Urothelium cell line (cell line): ENCODE data around the gene NPAS3.
A peak's percentile ranks its signal among the peaks of the same experiment; 100 is the strongest.

ENCODE experiments used
- DNase-seq: peaks from one replicate; pipeline ENCODE4 v3.0.0; 2011; ENCODE audit warnings: low spot score, mixed read lengths
- FAIRE-seq: peaks from 2 replicates; lab custom pipeline; 2011; peaks lifted over from hg19 to GRCh38; lab: Jason Lieb, UNC

The NPAS3 gene

GRCh38 chr14:33836203-33836899, 897.7 kb downstream of the NPAS3 start:
- no peak for FAIRE-seq
- DNase-seq = no peak

GRCh38 chr14:33836900-33837577, 898.4 kb downstream of the NPAS3 start:
- FAIRE-seq = no peak
- DNase-seq = no peak

GRCh38 chr14:33837943-33838683, 899.4 kb downstream of the NPAS3 start:
- FAIRE-seq = no peak
- DNase-seq = no peak

GRCh38 chr14:33839193-33840076, 900.8 kb downstream of the NPAS3 start:
- DNase-seq = peak; percentile 67

GRCh38 chr14:33840797-33841196, 902.1 kb downstream of the NPAS3 start:
- peak; percentile 61 for FAIRE-seq
- no peak for DNase-seq

More at GRCh38 chr14:33839193-33840076, 900.8 kb downstream of the NPAS3 start:
- FAIRE-seq = no peak

- no peak for FAIRE-seq
- DNase-seq = peak; percentile 53
Observed at GRCh38 chr14:33842299-33842698, 903.6 kb downstream of the NPAS3 start.

GRCh38 chr14:33844118-33844517, 905.4 kb downstream of the NPAS3 start:
- FAIRE-seq (no peak), DNase-seq (no peak)

- no peak for FAIRE-seq
Observed at GRCh38 chr14:33846100-33846824, 907.6 kb downstream of the NPAS3 start.

GRCh38 chr14:33847066-33847465, 908.4 kb downstream of the NPAS3 start:
- FAIRE-seq = no peak
- no peak for DNase-seq

More at GRCh38 chr14:33846100-33846824, 907.6 kb downstream of the NPAS3 start:
- no peak for DNase-seq

- FAIRE-seq (no peak), DNase-seq (no peak)
Observed at GRCh38 chr14:33848009-33848408, 909.3 kb downstream of the NPAS3 start.

- no peak for FAIRE-seq
Observed at GRCh38 chr14:33848706-33849454, 910.2 kb downstream of the NPAS3 start.

GRCh38 chr14:33849455-33849801, 910.7 kb downstream of the NPAS3 start:
- DNase-seq (no peak), FAIRE-seq (no peak)

More at GRCh38 chr14:33848706-33849454, 910.2 kb downstream of the NPAS3 start:
- DNase-seq = peak; percentile 69

- FAIRE-seq (no peak), DNase-seq (no peak)
Observed at GRCh38 chr14:33850826-33851225, 912.1 kb downstream of the NPAS3 start.

- no peak for DNase-seq
- no peak for FAIRE-seq
Observed at GRCh38 chr14:33851366-33851765, 912.7 kb downstream of the NPAS3 start.

GRCh38 chr14:33851931-33852330, 913.3 kb downstream of the NPAS3 start:
- DNase-seq (no peak), FAIRE-seq (no peak)
